OCI-LY7 (cell line): Measurements from ENCODE around the gene PSPN.

Experiments used
- CTCF ChIP-seq: fragments of 200-600 bp; sonication (generic); conservative IDR thresholded peaks from 2 replicates; pipeline ENCODE4 v1.5.1; 2014; ENCODE audit warnings: mild to moderate bottlenecking, antibody characterized with exemption, low read length, moderate library complexity, mixed read lengths
- EZH2phosphoT487 ChIP-seq: fragments of 200-600 bp; sonication (generic); IDR thresholded peaks from 2 replicates; pipeline ENCODE4 v1.6.1; 2018; ENCODE audit warnings: low read depth, borderline replicate concordance, mild to moderate bottlenecking, mixed run types, antibody characterized with exemption, low read length, moderate library complexity, mixed read lengths

GRCh38 chr19:6333439-6333838 lies 42.3 kb downstream of the PSPN start, which contains the start of gene ACER1:
- TF ChIP-seq CTCF (no peak), EZH2phosphoT487 (no peak)
